ENCODE data around the gene RMND1.
"Not testable (repeated sequence)": the region's sequence is repeated elsewhere in the genome, so short reads cannot be mapped to it uniquely, and the experiment has no call there.

Gene RMND1

DNA sequence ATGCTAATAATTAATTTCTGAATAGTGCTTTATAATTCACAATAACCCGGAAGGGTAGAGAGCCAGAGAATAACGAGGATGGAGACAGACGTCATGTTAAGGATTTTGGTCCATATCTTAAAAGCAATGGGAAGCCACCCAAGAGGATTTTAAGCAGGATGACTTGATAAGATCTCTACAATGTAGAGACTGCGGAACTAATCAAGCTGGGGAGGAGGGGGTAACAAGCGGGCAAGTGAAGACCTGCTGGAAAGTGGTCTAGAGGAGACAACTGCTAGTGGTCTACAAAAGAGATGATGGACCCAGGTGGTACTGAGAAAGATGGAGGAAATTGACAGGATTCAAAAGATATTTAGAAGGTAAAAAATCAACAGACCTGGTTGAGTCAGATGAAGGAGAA, 67.8 kb downstream of the RMND1 start:
- no peak overlapping the region for H3K18ac ChIP-seq (ENCODE audit: low read length)
- no peak overlapping the region for H2AK5ac ChIP-seq (ENCODE audit: low read depth, low read length)
- H3K79me1 ChIP-seq (ENCODE audit: low read depth, low read length): peaks cover 2% of the 10 kb centered on the region
- no peak overlapping the region for H4K8ac ChIP-seq (ENCODE audit: low read depth, low read length)
- no peak overlapping the region for H4K91ac ChIP-seq (ENCODE audit: low read depth, low read length, poor library complexity)
- H3K4me3 ChIP-seq (ENCODE audit: low read length in 2 of 2): no peak overlapping the region
- peaks cover 0 to 39% of the 10 kb centered on the region in 2 donors for H3K36me3 ChIP-seq (replicated peaks in 1 of 2; ENCODE audit: control insufficient read depth in 2 of 2, insufficient read depth in 2 of 2, low read length in 2 of 2)
- no peak overlapping the region for H2AFZ ChIP-seq (ENCODE audit: low read length)
- no peak overlapping the region for H3K9ac ChIP-seq (ENCODE audit: low read depth, low read length, poor library complexity)
- no peak overlapping the region for H3K23ac ChIP-seq (ENCODE audit: low read depth, low read length, poor library complexity)
- H3K4me2 ChIP-seq (ENCODE audit: insufficient read depth, low read length, poor library complexity, severe bottlenecking): no peak overlapping the region
- no peaks in the 10 kb centered on the region for H3K9me3 ChIP-seq (replicated peaks in 1 of 2; ENCODE audit: control insufficient read depth in 2 of 2, insufficient read depth in 1 of 2, low read depth in 1 of 2, low read length in 2 of 2)
- no peak overlapping the region for H2BK12ac ChIP-seq (ENCODE audit: low read length)
- DNase-seq (ENCODE audit: low spot score): no peak
- no peak overlapping the region for H3K14ac ChIP-seq (ENCODE audit: low read length)
- H2BK120ac ChIP-seq (ENCODE audit: low read depth, low read length): no peak overlapping the region
- H3K4ac ChIP-seq (ENCODE audit: low read length): no peak overlapping the region
- no peak overlapping the region for H2BK15ac ChIP-seq (ENCODE audit: low read length)
- H3K27me3 ChIP-seq (ENCODE audit: control insufficient read depth in 3 of 3, insufficient read depth in 3 of 3, low read depth in 1 of 3, low read length in 3 of 3): no peaks in the 10 kb centered on the region
- no peaks in the 10 kb centered on the region for H3K4me1 ChIP-seq (ENCODE audit: control insufficient read depth in 2 of 2, insufficient read depth in 1 of 2, low read depth in 1 of 2, low read length in 2 of 2)
- no CpG with 5 or more reads among the region's 5 CpGs for WGBS, 2 donors (ENCODE audit: extremely low coverage in 2 of 2, insufficient read length in 2 of 2, insufficient replicate concordance in 1 of 2)
- H2BK5ac ChIP-seq (ENCODE audit: low read length): no peak overlapping the region
- H3K27ac ChIP-seq (replicated peaks; ENCODE audit: low read length): no peak overlapping the region

DNA sequence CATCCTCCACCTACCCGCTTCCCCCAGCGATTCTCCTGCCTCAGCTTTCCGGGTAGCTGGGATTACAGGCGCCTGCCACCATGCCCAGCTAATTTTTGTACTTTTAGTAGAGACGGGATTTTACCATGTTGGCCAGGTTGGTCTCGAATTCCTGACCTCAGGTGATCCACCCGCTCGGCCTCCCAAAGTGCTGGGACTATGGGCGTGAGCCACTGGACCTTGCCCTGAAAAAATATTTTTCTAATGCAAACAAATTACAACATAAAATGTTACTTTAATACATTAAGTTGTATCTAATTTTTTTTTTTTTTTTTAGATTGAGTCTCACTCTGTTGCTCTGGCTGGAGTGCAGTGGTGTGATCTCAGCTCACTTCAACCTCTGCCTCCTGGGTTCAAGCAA, 69.3 kb downstream of the RMND1 start:
- H3K18ac ChIP-seq (ENCODE audit: low read length); H3K9ac ChIP-seq (ENCODE audit: low read depth, low read length, poor library complexity); H2BK120ac ChIP-seq (ENCODE audit: low read depth, low read length); H4K8ac ChIP-seq (ENCODE audit: low read depth, low read length); H3K14ac ChIP-seq (ENCODE audit: low read length); H2AK5ac ChIP-seq (ENCODE audit: low read depth, low read length); H2BK5ac ChIP-seq (ENCODE audit: low read length); H3K4me2 ChIP-seq (ENCODE audit: insufficient read depth, low read length, poor library complexity, severe bottlenecking); H3K4me1 ChIP-seq (ENCODE audit: control insufficient read depth in 2 of 2, insufficient read depth in 1 of 2, low read depth in 1 of 2, low read length in 2 of 2); H4K91ac ChIP-seq (ENCODE audit: low read depth, low read length, poor library complexity); H3K79me1 ChIP-seq (ENCODE audit: low read depth, low read length); H3K27ac ChIP-seq (replicated peaks; ENCODE audit: low read length); H3K23ac ChIP-seq (ENCODE audit: low read depth, low read length, poor library complexity); H3K27me3 ChIP-seq (ENCODE audit: control insufficient read depth in 3 of 3, insufficient read depth in 3 of 3, low read depth in 1 of 3, low read length in 3 of 3); DNase-seq (ENCODE audit: low spot score); H2BK15ac ChIP-seq (ENCODE audit: low read length); H2BK12ac ChIP-seq (ENCODE audit: low read length); H3K9me3 ChIP-seq (replicated peaks in 1 of 2; ENCODE audit: control insufficient read depth in 2 of 2, insufficient read depth in 1 of 2, low read depth in 1 of 2, low read length in 2 of 2); H2AFZ ChIP-seq (ENCODE audit: low read length); H3K4me3 ChIP-seq (ENCODE audit: low read length in 2 of 2); H3K4ac ChIP-seq (ENCODE audit: low read length): not testable (repeated sequence)
- no CpG with 5 or more reads among the region's 9 CpGs for WGBS, 2 donors (ENCODE audit: extremely low coverage in 2 of 2, insufficient read length in 2 of 2, insufficient replicate concordance in 1 of 2)
- H3K36me3 ChIP-seq (replicated peaks in 1 of 2; ENCODE audit: control insufficient read depth in 2 of 2, insufficient read depth in 2 of 2, low read length in 2 of 2): peaks cover 0 to 28% of the 10 kb centered on the region in 2 donors

DNA sequence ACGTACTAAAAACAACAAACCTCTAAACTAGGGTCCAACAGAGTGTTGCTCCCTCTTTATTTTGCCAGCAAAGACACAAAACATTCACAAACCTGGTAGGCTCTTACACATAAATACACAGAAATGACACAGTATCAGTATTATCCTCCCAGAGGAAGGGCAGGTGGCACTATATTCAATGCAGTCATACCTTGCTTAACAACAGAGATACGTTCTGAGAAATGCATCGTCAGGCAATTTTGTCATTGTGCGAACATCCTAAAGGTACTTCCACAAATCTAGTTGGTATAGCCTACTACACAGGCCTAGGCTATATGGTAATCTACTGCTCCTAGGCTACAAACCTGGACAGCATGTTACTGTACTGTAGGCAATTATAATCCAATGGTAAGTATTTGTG, 70.2 kb downstream of the RMND1 start:
- H3K4ac ChIP-seq (ENCODE audit: low read length): no peak overlapping the region
- H2AFZ ChIP-seq (ENCODE audit: low read length): no peak overlapping the region
- WGBS, 2 donors (ENCODE audit: extremely low coverage in 2 of 2, insufficient read length in 2 of 2, insufficient replicate concordance in 1 of 2): no CpG with 5 or more reads among the region's 4 CpGs
- H4K8ac ChIP-seq (ENCODE audit: low read depth, low read length): no peak overlapping the region
- no peak overlapping the region for H2BK5ac ChIP-seq (ENCODE audit: low read length)
- peaks cover 0 to 2% of the 10 kb centered on the region in 2 donors for H3K9me3 ChIP-seq (replicated peaks in 1 of 2; ENCODE audit: control insufficient read depth in 2 of 2, insufficient read depth in 1 of 2, low read depth in 1 of 2, low read length in 2 of 2)
- H3K14ac ChIP-seq (ENCODE audit: low read length): no peak overlapping the region
- H3K9ac ChIP-seq (ENCODE audit: low read depth, low read length, poor library complexity): no peak overlapping the region
- H3K4me3 ChIP-seq (ENCODE audit: low read length in 2 of 2): no peak overlapping the region
- DNase-seq (ENCODE audit: low spot score): no peak
- peaks cover 2% of the 10 kb centered on the region for H3K79me1 ChIP-seq (ENCODE audit: low read depth, low read length)
- no peak overlapping the region for H2BK15ac ChIP-seq (ENCODE audit: low read length)
- H3K27ac ChIP-seq (replicated peaks; ENCODE audit: low read length): no peak overlapping the region
- no peak overlapping the region for H2BK12ac ChIP-seq (ENCODE audit: low read length)
- no peak overlapping the region for H2BK120ac ChIP-seq (ENCODE audit: low read depth, low read length)
- H3K4me1 ChIP-seq (ENCODE audit: control insufficient read depth in 2 of 2, insufficient read depth in 1 of 2, low read depth in 1 of 2, low read length in 2 of 2): no peaks in the 10 kb centered on the region
- no peak overlapping the region for H3K4me2 ChIP-seq (ENCODE audit: insufficient read depth, low read length, poor library complexity, severe bottlenecking)
- H2AK5ac ChIP-seq (ENCODE audit: low read depth, low read length): no peak overlapping the region
- no peak overlapping the region for H3K23ac ChIP-seq (ENCODE audit: low read depth, low read length, poor library complexity)
- no peaks in the 10 kb centered on the region for H3K27me3 ChIP-seq (ENCODE audit: control insufficient read depth in 3 of 3, insufficient read depth in 3 of 3, low read depth in 1 of 3, low read length in 3 of 3)
- H3K18ac ChIP-seq (ENCODE audit: low read length): no peak overlapping the region
- H4K91ac ChIP-seq (ENCODE audit: low read depth, low read length, poor library complexity): no peak overlapping the region
- peaks cover 0 to 19% of the 10 kb centered on the region in 2 donors for H3K36me3 ChIP-seq (replicated peaks in 1 of 2; ENCODE audit: control insufficient read depth in 2 of 2, insufficient read depth in 2 of 2, low read length in 2 of 2)

DNA sequence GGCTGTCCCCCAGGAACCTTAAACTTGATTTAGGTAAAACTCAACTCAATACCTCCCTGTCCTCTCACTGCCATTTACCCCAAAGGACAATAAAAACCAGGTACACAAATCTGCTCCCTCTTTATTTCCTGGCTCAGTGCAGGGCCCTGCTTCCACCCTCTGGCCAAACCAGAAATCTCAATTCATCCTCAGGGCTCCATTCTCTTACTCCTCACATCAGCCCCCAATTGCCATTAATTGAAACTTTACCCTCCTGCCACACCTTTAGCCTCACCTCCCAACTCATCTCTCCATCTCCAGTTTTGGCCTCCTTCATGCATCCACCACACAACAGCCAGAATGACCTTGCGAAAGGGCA, 71.1 kb downstream of the RMND1 start:
- Histone ChIP-seq H2AK5ac (ENCODE audit: low read depth, low read length) (no peak overlapping the region), H3K79me1 (ENCODE audit: low read depth, low read length) (no peaks in the 10 kb centered on the region), H2BK120ac (ENCODE audit: low read depth, low read length) (no peak overlapping the region), H2AFZ (ENCODE audit: low read length) (no peak overlapping the region), H3K9ac (ENCODE audit: low read depth, low read length, poor library complexity) (no peak overlapping the region), H2BK12ac (ENCODE audit: low read length) (no peak overlapping the region), H3K27ac (replicated peaks; ENCODE audit: low read length) (no peak overlapping the region), H4K91ac (ENCODE audit: low read depth, low read length, poor library complexity) (no peak overlapping the region), H3K23ac (ENCODE audit: low read depth, low read length, poor library complexity) (no peak overlapping the region), H3K18ac (ENCODE audit: low read length) (no peak overlapping the region), H3K14ac (ENCODE audit: low read length) (no peak overlapping the region), H3K9me3 (replicated peaks in 1 of 2; ENCODE audit: control insufficient read depth in 2 of 2, insufficient read depth in 1 of 2, low read depth in 1 of 2, low read length in 2 of 2) (peaks cover 0 to 6% of the 10 kb centered on the region in 2 donors), H3K4me2 (ENCODE audit: insufficient read depth, low read length, poor library complexity, severe bottlenecking) (no peak overlapping the region), H2BK5ac (ENCODE audit: low read length) (no peak overlapping the region), H3K36me3 (replicated peaks in 1 of 2; ENCODE audit: control insufficient read depth in 2 of 2, insufficient read depth in 2 of 2, low read length in 2 of 2) (peaks cover 0 to 12% of the 10 kb centered on the region in 2 donors), H2BK15ac (ENCODE audit: low read length) (no peak overlapping the region), H3K27me3 (ENCODE audit: control insufficient read depth in 3 of 3, insufficient read depth in 3 of 3, low read depth in 1 of 3, low read length in 3 of 3) (no peaks in the 10 kb centered on the region), H3K4me3 (ENCODE audit: low read length in 2 of 2) (no peak overlapping the region), H4K8ac (ENCODE audit: low read depth, low read length) (no peak overlapping the region), H3K4me1 (ENCODE audit: control insufficient read depth in 2 of 2, insufficient read depth in 1 of 2, low read depth in 1 of 2, low read length in 2 of 2) (peaks cover 0 to under 1% of the 10 kb centered on the region in 2 donors), H3K4ac (ENCODE audit: low read length) (no peak overlapping the region)
- no peak for DNase-seq (ENCODE audit: low spot score)
- no CpG with 5 or more reads among the region's 1 CpG for WGBS, 2 donors (ENCODE audit: extremely low coverage in 2 of 2, insufficient read length in 2 of 2, insufficient replicate concordance in 1 of 2)
